HEK293 (cell line): ENCODE measurements around the gene SNUPN.

ENCODE experiments used
- AEBP2 ChIP-seq: fragments of 450-650 bp; formaldehyde crosslinking; IDR thresholded peaks from 2 replicates; pipeline ENCODE4 v1.5.1; 2016; ENCODE audit warnings: missing biosample characterization, missing genetic modification characterization, borderline replicate concordance
- GLIS1 ChIP-seq: fragments of 450-650 bp; formaldehyde crosslinking; IDR thresholded peaks from 2 replicates; pipeline ENCODE4 v1.5.1; 2016; ENCODE audit warnings: missing biosample characterization, missing genetic modification characterization
- HOXA7 ChIP-seq: sonication (generic); formaldehyde crosslinking; IDR thresholded peaks from 2 replicates; pipeline ENCODE4 v1.8.1; 2022; ENCODE audit warnings: missing genetic modification reagents, borderline replicate concordance
- KLF7 ChIP-seq: fragments of 450-650 bp; formaldehyde crosslinking; IDR thresholded peaks from 2 replicates; pipeline ENCODE4 v1.5.1; 2016; ENCODE audit warnings: missing biosample characterization, missing genetic modification characterization, borderline replicate concordance
- PRDM6 ChIP-seq: fragments of 450-650 bp; formaldehyde crosslinking; IDR thresholded peaks from 2 replicates; pipeline ENCODE4 v1.5.1; 2017; ENCODE audit warnings: missing biosample characterization, missing genetic modification characterization
- RBAK ChIP-seq: fragments of 450-650 bp; formaldehyde crosslinking; IDR thresholded peaks from 2 replicates; pipeline ENCODE4 v1.5.1; 2016; ENCODE audit warnings: missing biosample characterization, missing genetic modification characterization
- SALL2 ChIP-seq: fragments of 450-650 bp; formaldehyde crosslinking; IDR thresholded peaks from 2 replicates; pipeline ENCODE4 v1.5.0; 2017; ENCODE audit warnings: missing biosample characterization, mild to moderate bottlenecking, missing genetic modification characterization, borderline replicate concordance
- ZBTB10 ChIP-seq: fragments of 450-650 bp; formaldehyde crosslinking; IDR thresholded peaks from 2 replicates; pipeline ENCODE4 v1.5.1; 2016; ENCODE audit warnings: missing biosample characterization, missing genetic modification characterization
- ZBTB20 ChIP-seq: fragments of 450-650 bp; formaldehyde crosslinking; IDR thresholded peaks from 2 replicates; pipeline ENCODE4 v1.5.1; 2016; ENCODE audit warnings: missing biosample characterization, missing genetic modification characterization
- ZNF133 ChIP-seq: fragments of 450-650 bp; formaldehyde crosslinking; IDR thresholded peaks from 2 replicates; pipeline ENCODE4 v1.5.1; 2016; ENCODE audit warnings: missing biosample characterization, missing genetic modification characterization
- ZNF138 ChIP-seq: fragments of 450-650 bp; formaldehyde crosslinking; IDR thresholded peaks from 2 replicates; pipeline ENCODE4 v1.5.1; 2016; ENCODE audit warnings: missing biosample characterization, missing genetic modification characterization, borderline replicate concordance
- ZNF140 ChIP-seq: fragments of 450-650 bp; formaldehyde crosslinking; IDR thresholded peaks from 2 replicates; pipeline ENCODE4 v1.5.1; 2016; ENCODE audit warnings: missing biosample characterization, missing genetic modification characterization
- ZNF2 ChIP-seq: fragments of 450-650 bp; formaldehyde crosslinking; IDR thresholded peaks from 2 replicates; pipeline ENCODE4 v1.5.1; 2016; ENCODE audit warnings: missing biosample characterization, missing genetic modification characterization
- ZNF266 ChIP-seq: fragments of 450-650 bp; formaldehyde crosslinking; IDR thresholded peaks from 2 replicates; pipeline ENCODE4 v1.5.1; 2016; ENCODE audit warnings: missing biosample characterization, missing genetic modification characterization, low read depth
- ZNF292 ChIP-seq: fragments of 450-650 bp; formaldehyde crosslinking; IDR thresholded peaks from 2 replicates; pipeline ENCODE4 v1.5.1; 2016; ENCODE audit warnings: low read depth, missing biosample characterization, missing genetic modification characterization, borderline replicate concordance
- ZNF311 ChIP-seq: fragments of 450-650 bp; formaldehyde crosslinking; IDR thresholded peaks from 2 replicates; pipeline ENCODE4 v1.5.1; 2017; ENCODE audit warnings: missing biosample characterization, missing genetic modification characterization, borderline replicate concordance
- ZNF366 ChIP-seq: fragments of 450-650 bp; formaldehyde crosslinking; conservative IDR thresholded peaks from 2 replicates; pipeline ENCODE4 v1.5.1; 2016; ENCODE audit warnings: missing biosample characterization, missing genetic modification characterization
- ZNF398 ChIP-seq: fragments of 450-650 bp; formaldehyde crosslinking; IDR thresholded peaks from 2 replicates; pipeline ENCODE4 v1.5.1; 2017; ENCODE audit warnings: missing biosample characterization, missing genetic modification characterization
- ZNF433 ChIP-seq: fragments of 450-650 bp; formaldehyde crosslinking; IDR thresholded peaks from 2 replicates; pipeline ENCODE4 v1.5.1; 2016; ENCODE audit warnings: missing biosample characterization, missing genetic modification characterization, low read depth
- ZNF521 ChIP-seq: fragments of 450-650 bp; formaldehyde crosslinking; IDR thresholded peaks from 2 replicates; pipeline ENCODE4 v1.5.1; 2017; ENCODE audit warnings: missing biosample characterization, mild to moderate bottlenecking, missing genetic modification characterization
- ZNF585B ChIP-seq: fragments of 450-650 bp; formaldehyde crosslinking; IDR thresholded peaks from 2 replicates; pipeline ENCODE4 v1.5.1; 2016; ENCODE audit warnings: missing biosample characterization, missing genetic modification characterization
- ZNF610 ChIP-seq: fragments of 450-650 bp; formaldehyde crosslinking; IDR thresholded peaks from 2 replicates; pipeline ENCODE4 v1.5.1; 2016; ENCODE audit warnings: missing biosample characterization, missing genetic modification characterization, borderline replicate concordance
- ZNF623 ChIP-seq: fragments of 450-650 bp; formaldehyde crosslinking; IDR thresholded peaks from 2 replicates; pipeline ENCODE4 v1.5.1; 2016; ENCODE audit warnings: missing biosample characterization, missing genetic modification characterization
- ZNF629 ChIP-seq: fragments of 450-650 bp; formaldehyde crosslinking; IDR thresholded peaks from 2 replicates; pipeline ENCODE4 v1.5.1; 2017; ENCODE audit warnings: missing biosample characterization, missing genetic modification characterization
- ZNF660 ChIP-seq: fragments of 450-650 bp; IDR thresholded peaks from 2 replicates; pipeline ENCODE4 v1.5.1; 2018; ENCODE audit warnings: missing biosample characterization, mild to moderate bottlenecking, missing genetic modification characterization
- ZNF670 ChIP-seq: fragments of 450-650 bp; formaldehyde crosslinking; IDR thresholded peaks from 2 replicates; pipeline ENCODE4 v1.5.1; 2016; ENCODE audit warnings: missing biosample characterization, missing genetic modification characterization, low read depth
- ZNF692 ChIP-seq: fragments of 450-650 bp; formaldehyde crosslinking; IDR thresholded peaks from 2 replicates; pipeline ENCODE4 v1.5.1; 2016; ENCODE audit warnings: missing biosample characterization, missing genetic modification characterization
- ZNF701 ChIP-seq: fragments of 450-650 bp; formaldehyde crosslinking; IDR thresholded peaks from 2 replicates; pipeline ENCODE4 v1.5.1; 2016; ENCODE audit warnings: missing biosample characterization, missing genetic modification characterization
- ZNF76 ChIP-seq: fragments of 450-650 bp; formaldehyde crosslinking; IDR thresholded peaks from 2 replicates; pipeline ENCODE4; 2016; ENCODE audit warnings: low read depth, missing biosample characterization, missing genetic modification characterization, borderline replicate concordance
- ZNF843 ChIP-seq: fragments of 450-650 bp; formaldehyde crosslinking; IDR thresholded peaks from 2 replicates; pipeline ENCODE4 v1.5.1; 2016; ENCODE audit warnings: missing biosample characterization, missing genetic modification characterization
- ZSCAN30 ChIP-seq: fragments of 450-650 bp; IDR thresholded peaks from 2 replicates; pipeline ENCODE4 v1.5.1; 2018; ENCODE audit warnings: missing biosample characterization, mild to moderate bottlenecking, missing genetic modification characterization, moderate library complexity

SNUPN gene

GRCh38 chr15:75625542-75626347, at the start of gene SNUPN (continued):
- TF ChIP-seq ZNF133 (tag by site-specific recombination) (no peak), ZNF366 (tag by site-specific recombination) (peak; percentile 82), ZNF585B (tag by site-specific recombination) (no peak), ZSCAN30 (tag by site-specific recombination) (peak; percentile 71), ZNF629 (tag by site-specific recombination) (peak; percentile 80), ZBTB20 (tag by site-specific recombination) (peak; percentile 97), HOXA7 (CRISPR knock-in tag) (no peak), ZNF660 (tag by site-specific recombination) (peak; percentile 76; the same call in 1 of the 2 replicates), ZNF610 (tag by site-specific recombination) (peak; percentile 51; the same call in 1 of the 2 replicates), KLF7 (peak; percentile 60; the same call in 1 of the 2 replicates), ZNF2 (tag by site-specific recombination) (peak; percentile 64; the same call in 1 of the 2 replicates), ZNF140 (tag by site-specific recombination) (no peak), ZNF311 (no peak), GLIS1 (tag by site-specific recombination) (peak; percentile 81), ZNF843 (tag by site-specific recombination) (peak; percentile 59; the same call in 1 of the 2 replicates), ZNF692 (peak; percentile 100), ZNF521 (tag by site-specific recombination) (no peak), ZNF623 (tag by site-specific recombination) (no peak; the same call in 1 of the 2 replicates), ZNF292 (no peak), PRDM6 (tag by site-specific recombination) (no peak), AEBP2 (tag by site-specific recombination) (no peak), ZNF398 (tag by site-specific recombination) (peak; percentile 65), ZNF138 (no peak), SALL2 (tag by site-specific recombination) (no peak), ZNF701 (tag by site-specific recombination) (no peak), ZNF266 (tag by site-specific recombination) (no peak), ZNF433 (tag by site-specific recombination) (no peak), ZBTB10 (peak; percentile 45), ZNF670 (tag by site-specific recombination) (no peak), ZNF76 (tag by site-specific recombination) (peak; percentile 90), RBAK (tag by site-specific recombination) (no peak)
